ENCODE data around the gene FRG2B.
"Not testable (repeated sequence)": the region's sequence is repeated elsewhere in the genome, so short reads cannot be mapped to it uniquely, and the experiment has no call there.

FRG2B gene

DNA sequence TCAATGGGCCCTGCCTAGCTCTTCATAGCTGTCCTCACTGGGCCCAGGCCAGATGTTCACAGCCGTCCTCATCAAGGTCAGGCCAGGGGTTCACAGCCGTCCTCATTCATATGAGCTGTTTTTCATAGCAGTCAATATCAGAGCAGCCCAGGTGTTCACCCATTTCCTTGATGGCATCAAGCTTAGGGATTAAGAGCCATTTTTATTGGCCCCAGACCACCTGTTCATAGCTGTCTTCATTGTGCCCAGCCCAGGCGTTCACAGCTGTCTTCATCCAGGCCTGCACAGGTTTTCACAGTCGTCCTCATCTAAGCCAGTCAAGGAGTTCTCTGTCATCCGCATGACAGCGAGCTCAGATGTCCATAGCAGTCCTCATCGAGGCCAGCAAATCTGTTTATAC is 9.4 kb downstream of the FRG2B start:
- no peak for DNase-seq (ENCODE audit: low read depth)
- H3K4me3 ChIP-seq (ENCODE audit: low read length), result no peak overlapping the region
- TF ChIP-seq, protein P1, sequence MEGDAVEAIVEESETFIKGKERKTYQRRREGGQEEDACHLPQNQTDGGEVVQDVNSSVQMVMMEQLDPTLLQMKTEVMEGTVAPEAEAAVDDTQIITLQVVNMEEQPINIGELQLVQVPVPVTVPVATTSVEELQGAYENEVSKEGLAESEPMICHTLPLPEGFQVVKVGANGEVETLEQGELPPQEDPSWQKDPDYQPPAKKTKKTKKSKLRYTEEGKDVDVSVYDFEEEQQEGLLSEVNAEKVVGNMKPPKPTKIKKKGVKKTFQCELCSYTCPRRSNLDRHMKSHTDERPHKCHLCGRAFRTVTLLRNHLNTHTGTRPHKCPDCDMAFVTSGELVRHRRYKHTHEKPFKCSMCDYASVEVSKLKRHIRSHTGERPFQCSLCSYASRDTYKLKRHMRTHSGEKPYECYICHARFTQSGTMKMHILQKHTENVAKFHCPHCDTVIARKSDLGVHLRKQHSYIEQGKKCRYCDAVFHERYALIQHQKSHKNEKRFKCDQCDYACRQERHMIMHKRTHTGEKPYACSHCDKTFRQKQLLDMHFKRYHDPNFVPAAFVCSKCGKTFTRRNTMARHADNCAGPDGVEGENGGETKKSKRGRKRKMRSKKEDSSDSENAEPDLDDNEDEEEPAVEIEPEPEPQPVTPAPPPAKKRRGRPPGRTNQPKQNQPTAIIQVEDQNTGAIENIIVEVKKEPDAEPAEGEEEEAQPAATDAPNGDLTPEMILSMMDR (conservative IDR thresholded peaks at IDR 0.05; ENCODE audit: low read depth, low read length), result no peak

DNA sequence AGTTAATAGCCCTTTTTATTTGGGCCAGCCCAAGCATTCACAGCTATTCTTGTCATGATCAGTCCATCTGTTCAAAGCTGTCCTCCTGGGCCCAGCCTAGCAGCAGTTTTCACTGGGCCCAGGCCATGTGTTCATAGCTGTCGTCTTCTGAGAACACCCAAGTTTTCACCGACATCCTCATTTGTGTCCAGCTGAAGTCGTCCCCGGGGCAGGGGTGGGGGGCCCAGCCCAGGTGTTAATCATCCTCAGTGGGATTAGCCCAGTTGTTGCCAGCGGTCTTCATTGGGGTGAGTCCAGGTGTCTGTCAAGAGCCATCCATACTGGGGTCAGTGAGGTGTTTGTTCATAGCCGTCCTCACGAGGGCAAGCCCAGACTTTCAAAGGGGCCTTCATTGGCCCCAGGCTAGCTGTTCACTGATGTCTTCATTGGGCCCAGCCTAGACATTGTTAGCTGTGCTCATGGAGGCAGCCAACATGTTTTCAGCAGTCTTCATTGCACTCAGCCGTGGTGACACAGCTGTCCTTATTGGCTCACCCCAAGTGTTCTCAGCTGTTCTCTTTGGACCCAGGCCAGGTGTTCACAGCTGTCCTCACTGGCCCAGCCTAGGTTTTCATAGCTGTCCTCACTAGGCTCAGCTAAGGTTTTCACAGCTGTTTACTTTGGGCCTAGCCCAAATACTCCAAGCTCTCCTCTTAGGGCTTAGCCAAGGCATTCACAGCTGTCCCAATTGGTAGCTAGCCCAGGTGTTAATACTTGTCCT is 10.0 kb downstream of the FRG2B start:
- TF ChIP-seq, protein P1 (conservative IDR thresholded peaks at IDR 0.05; ENCODE audit: low read depth, low read length), result no peak
- H3K4me3 ChIP-seq (ENCODE audit: low read length), result no peak overlapping the region
- no peak for DNase-seq (ENCODE audit: low read depth)

DNA sequence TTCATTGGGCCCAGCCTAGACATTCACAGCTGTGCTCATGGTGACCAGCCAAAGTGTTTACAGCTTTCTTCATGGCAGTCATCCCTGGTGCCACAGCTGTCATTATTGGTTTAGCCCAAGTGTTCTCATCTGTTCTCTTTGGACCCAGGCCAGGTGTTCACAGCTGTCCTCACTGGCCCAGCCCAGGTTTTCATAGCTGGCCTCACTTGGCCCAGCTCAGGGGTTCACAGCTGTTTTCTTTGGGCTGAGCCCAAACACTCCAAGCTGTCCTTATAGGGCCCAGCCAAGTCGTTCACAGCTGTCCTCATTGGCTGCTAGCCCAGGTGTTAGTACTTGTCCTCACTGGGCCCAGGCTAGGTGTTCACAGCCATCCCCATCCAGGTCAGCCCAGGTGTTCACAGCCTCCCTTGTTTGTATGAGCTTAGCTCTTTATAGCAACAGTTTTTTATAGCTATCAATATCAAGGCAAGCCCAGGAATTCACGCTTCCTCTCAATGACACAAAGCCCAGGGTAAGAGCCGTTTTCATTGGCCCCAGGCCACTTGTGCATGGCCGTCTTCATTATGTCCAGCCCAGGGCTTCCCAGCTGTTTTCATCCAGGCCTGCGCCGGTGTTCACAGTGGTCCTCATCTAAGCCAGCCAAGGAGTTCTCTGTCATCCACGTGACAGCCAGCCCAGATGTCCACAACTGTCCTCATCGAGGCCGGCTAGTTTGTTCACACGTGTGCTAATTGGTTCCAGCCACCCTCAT is 11.6 kb downstream of the FRG2B start:
- TF ChIP-seq, protein P1 (conservative IDR thresholded peaks at IDR 0.05; ENCODE audit: low read depth, low read length), result no peak
- no peak for DNase-seq (ENCODE audit: low read depth)
- no peak overlapping the region for H3K4me3 ChIP-seq (ENCODE audit: low read length)

DNA sequence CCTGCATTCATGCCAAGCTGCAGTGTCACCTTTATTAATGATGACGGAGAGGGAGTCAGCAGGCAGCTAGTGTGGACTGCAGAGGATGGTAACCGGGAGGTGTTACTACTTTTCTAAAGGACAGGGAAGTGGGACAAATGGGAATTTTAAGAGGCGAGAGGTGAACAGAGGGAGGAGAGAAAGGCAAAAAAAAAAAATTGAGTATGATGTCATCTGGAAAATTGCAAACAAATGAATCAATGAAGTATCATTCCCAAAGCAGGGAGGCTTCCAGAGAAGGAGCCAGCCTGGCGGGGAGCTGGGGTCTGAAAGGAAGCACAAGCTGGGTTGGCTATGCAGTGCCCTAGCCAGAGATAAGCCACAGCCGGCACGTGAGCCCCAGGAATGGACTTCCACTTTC is 12.9 kb downstream of the FRG2B start:
- TF ChIP-seq, protein P1 (conservative IDR thresholded peaks at IDR 0.05; ENCODE audit: low read depth, low read length), result no peak
- DNase-seq (ENCODE audit: low read depth), result no peak
- no peak overlapping the region for H3K4me3 ChIP-seq (ENCODE audit: low read length)

DNA sequence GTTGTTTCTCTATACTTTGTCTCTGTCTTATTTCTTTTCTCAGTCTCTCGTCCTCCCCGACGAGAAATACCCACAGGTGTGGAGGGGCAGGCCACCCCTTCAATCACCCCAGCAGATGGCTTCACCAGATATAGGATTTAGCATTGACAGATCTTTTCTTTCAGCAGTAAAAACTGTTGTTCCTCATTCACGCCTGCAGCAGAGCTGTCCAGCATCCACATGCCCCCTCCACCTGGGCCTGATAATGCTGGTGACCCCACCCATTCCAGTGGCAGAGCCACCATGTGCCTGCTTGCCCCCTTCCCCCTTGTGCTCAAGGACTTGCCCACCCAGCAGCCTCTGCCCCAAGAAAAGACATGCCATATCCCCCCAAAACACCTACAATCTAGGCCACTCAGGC is 15.5 kb downstream of the FRG2B start:
- no peak overlapping the region for H3K4me3 ChIP-seq (ENCODE audit: low read length)
- no peak for DNase-seq (ENCODE audit: low read depth)
- TF ChIP-seq, protein P1 (conservative IDR thresholded peaks at IDR 0.05; ENCODE audit: low read depth, low read length), result no peak

DNA sequence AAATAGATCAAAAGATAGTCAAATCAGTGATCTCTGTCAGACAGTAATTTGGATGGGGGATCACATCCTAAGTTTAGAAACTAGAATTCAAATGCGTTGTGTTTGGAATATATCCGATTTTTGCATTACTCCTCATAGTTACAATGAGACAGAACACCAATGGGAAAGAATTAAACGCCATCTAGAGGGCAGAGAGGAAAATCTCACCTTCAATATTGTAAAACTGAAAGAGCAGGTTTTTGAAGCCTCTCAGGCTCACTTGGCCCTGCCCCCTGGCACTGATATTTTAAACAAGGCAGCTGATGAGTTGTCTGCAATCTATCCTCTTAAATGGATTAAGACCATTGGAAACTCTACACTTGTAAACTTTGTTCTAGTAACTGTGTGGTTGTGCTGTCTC is 17.7 kb downstream of the FRG2B start:
- H3K4me3 ChIP-seq (ENCODE audit: low read length), result no peak overlapping the region
- DNase-seq (ENCODE audit: low read depth), result no peak
- TF ChIP-seq, protein P1 (conservative IDR thresholded peaks at IDR 0.05; ENCODE audit: low read depth, low read length), result peak; percentile 44

DNA sequence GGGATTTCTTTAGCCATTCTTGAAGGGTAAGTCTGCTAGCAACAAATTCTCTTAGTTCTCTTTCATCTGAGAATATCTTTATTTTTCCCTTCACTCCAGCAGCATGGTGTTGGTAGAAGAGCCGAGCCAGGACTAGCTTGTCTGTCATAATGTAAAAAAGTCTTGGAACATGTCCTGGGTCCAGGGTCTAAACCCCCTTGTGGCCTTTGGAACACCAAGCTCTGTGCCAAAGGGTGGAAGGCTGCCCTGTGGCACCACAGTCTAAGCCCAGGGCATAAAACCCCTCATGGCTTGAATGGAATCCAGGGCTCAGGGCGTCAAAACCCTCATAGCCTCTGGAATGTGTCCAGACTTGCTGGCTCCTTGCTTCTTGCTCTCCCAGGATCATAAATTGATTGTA is 23.2 kb downstream of the FRG2B start:
- not testable (repeated sequence) for H3K4me3 ChIP-seq (ENCODE audit: low read length); DNase-seq (ENCODE audit: low read depth)

Measured in retinal pigment epithelial cell (primary cell).